ENCODE data around the gene CDIP1.

CDIP1 gene

DNA sequence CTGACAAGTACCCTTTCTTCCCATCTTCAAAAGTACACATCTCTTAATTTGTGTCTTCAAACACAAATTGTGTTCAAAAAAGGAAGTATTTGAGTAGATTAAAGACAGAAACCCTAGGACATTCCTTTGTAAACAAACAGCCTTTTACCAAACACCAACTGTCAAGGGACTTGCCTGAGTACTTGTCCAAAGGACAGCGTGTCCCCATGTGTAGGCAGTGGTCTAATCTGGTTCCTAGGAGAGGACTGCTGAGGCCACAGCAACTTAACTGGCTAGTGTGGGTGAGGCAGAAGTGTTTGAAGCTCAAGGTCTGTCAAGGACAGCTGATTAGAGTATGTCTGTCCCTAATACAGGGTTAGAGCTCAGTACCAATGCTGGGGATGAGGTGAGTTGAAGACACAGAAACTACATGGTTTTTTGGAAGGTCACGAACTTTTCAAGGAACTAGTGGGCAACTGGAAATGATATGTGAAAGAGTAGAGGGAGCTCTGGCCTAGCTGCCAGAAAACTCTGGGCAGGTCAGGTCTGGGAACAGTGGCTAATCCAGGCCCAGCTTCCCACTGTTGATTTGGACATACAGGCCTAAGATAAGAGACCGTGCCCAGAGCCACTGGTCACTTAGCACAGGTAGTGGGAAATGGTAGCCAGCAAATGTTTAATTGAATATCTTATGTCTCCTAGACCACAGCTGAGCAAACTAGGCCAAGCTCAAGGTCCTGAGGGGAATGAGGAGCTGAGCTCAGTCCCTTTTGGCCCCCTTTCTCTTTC, 52.3 kb downstream of the CDIP1 start:
- DNase-seq, result no peak

GRCh38 chr16:4481963-4482362, 56.6 kb downstream of the CDIP1 start:
- DNase-seq, result no peak

DNA sequence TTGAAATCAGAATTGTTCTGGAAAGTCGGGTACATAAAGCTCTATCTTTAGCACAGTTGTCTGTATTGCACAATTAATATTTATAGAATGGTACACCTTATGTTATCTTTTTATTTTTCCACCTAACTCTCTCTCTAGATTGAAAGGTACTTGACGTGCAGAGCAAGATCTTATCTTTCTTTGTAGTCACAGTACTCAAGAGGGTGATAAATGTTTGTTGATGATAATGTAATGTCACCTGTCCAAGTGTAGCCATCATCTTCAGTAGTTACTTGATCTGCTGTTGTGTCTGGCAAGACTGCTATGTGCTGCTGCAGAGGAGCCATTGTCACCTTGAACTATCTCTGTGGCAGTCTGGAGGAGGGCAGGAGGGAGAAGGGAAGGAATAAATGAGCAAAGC, 57.0 kb downstream of the CDIP1 start:
- DNase-seq, result no peak

DNA sequence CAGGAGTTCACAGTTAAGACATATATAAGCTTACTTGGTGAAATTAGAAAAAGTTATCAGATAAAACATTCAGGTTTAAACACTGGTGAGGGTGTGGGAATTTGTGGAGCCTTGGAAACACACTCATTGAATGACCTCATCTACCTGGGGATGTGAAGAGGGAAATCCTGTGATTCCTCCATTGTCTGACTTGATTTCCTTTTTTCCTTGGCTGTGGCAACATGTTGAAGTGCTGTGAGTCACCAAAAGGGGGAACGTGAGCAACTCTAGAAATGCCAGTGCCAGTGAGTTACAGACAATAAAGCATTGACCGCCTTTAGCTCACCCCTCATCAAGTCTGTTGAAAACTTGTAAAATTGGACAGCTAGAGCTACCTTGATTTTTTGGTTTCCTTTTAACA, 60.6 kb downstream of the CDIP1 start:
- no peak for DNase-seq

GRCh38 chr16:4475880-4476788, 62.4 kb downstream of the CDIP1 start, which contains the start of gene HMOX2:
Gene HMOX2 (plus strand): TSS chr16:4476398. CDS start chr16:4505525, 29,127 bp downstream.
- DNase-seq, result peak; percentile 83 to 84

GRCh38 chr16:4474192-4474961, 64.2 kb downstream of the CDIP1 start, which contains the start of gene NMRAL1:
Gene NMRAL1 (minus strand): TSS chr16:4474625. CDS start chr16:4474132, 493 bp downstream.
- peak; percentile 36 to 78 for DNase-seq

- DNase-seq, result no peak
These were observed 65.7 kb downstream of the CDIP1 start for GRCh38 chr16:4472880-4473279.

GRCh38 chr16:4471869-4472268, 66.7 kb downstream of the CDIP1 start:
- DNase-seq, result no peak

- no peak for DNase-seq
These were observed 69.6 kb downstream of the CDIP1 start for GRCh38 chr16:4468972-4469371.

DNA sequence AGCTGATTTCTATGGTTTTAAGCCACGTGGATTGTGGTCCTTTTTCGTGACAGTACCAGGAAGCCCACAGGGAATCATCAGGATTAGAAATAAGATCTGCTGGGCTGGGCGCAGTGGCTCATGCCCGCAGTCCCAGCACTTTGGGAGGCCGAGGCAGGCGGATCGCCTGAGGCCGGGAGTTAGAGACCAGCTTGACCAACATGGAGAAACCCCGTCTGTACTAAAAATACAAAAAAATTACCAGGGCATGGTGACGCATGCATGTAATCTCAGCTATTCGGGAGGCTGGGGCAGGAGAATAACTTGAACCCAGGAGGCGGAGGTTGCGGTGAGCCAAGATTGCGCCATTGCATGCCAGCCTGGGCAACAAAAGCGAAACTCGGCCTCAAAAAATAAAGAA, 70.7 kb downstream of the CDIP1 start:
- no peak for DNase-seq

GRCh38 chr16:4465977-4466779, 72.4 kb downstream of the CDIP1 start:
- DNase-seq, result no peak

DNA sequence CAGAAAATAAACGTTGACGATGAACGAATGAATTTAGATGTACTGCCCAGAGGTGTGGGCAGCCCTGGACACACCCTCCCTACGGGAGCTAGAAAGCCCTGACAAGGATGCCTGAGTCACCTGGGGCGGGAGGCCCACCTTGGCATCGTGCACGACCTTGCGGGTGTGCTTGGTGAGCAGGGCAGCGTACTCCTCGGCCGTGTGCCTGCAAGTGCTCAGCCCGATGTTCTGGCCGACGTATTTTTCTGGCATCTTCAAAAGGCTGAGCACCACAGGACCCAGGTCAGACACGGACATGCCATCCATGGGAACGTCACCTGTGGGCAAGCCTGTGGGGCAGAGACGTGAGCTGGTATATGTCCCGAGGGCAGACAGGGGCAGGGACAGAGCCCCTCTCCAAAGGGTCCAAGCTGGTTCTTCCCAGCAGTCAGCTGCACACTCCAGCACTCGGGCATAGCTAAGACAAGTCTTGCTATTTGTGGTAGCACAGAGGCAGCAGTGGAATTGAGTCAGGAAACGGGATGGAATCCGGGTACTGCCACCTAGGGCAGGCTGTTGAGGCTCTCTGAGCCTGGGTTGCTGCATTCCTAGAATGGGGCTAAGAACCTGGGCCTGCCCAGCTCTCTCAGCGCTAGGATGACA, 74.9 kb downstream of the CDIP1 start:
- DNase-seq, result no peak

GRCh38 chr16:4461250-4462085, 77.1 kb downstream of the CDIP1 start:
- no peak for DNase-seq

DNA sequence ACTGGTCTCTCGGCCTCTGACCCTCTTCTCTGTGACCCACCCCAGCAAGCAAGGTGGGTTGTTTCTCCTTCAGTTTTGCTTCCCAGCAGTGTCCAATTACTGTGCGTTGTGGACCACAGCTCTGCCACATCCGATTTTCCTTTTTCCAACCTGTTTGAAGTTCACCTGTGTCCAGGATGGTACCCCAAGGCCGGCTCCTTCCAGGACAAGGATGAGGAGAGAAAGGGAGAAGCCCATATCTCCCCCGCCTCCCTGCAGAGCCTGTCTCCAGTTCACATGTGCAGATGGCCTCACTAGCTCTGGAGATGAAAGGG, 77.7 kb downstream of the CDIP1 start:
- DNase-seq, result no peak

Measured in bone marrow (tissue), 2 donors.